ENCODE measurements around the gene STXBP6. TPM values are rescaled to one million over a fixed set of nuclear protein-coding genes. Genes with fewer than 3 reads are reported as not detected.

The STXBP6 gene
- total RNA-seq, 1 experiment from 2014 or later, result 6.4 TPM

DNA sequence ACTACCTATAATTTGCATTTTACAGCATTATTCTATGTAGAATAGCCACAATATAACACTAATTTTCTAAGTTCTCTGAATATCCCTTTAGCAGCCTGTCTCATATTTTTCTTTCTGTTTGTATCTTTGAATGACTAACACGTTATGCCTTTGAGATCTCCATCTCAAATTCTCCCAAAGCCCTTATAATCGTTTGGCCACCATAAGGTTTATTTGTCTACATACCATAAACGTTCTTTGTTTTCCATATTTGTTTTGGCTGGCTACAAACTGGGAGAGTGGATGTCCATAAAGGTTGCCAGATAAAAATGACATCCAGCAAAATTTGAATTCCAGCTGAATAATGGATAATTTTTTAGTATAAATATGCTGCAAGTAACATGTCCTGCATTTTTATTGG lies 203.7 kb downstream of the STXBP6 start:
- intact Hi-C loops (cut with micrococcal nuclease; ENCODE audit: unreplicated experiment), result loop anchor here (2.0 kb wide), 1 partner anchor 31 kb away; no protein-coding TSS in a partner anchor
- no peaks in the 10 kb centered on the region for H3K36me3 Mint-ChIP-seq (ENCODE audit: insufficient read depth, unreplicated experiment)
- H3K27ac Mint-ChIP-seq (ENCODE audit: unreplicated experiment), result no peak overlapping the region
- H3K4me1 Mint-ChIP-seq (ENCODE audit: low read depth, unreplicated experiment), result peaks cover 36% of the 10 kb centered on the region
- CTCF ChIA-PET, result no interaction called here
- H3K4me3 Mint-ChIP-seq (ENCODE audit: low read depth, unreplicated experiment), result no peak overlapping the region
- H3K9me3 Mint-ChIP-seq (ENCODE audit: low read depth, unreplicated experiment), result no peaks in the 10 kb centered on the region
- TF ChIP-seq, protein P1, sequence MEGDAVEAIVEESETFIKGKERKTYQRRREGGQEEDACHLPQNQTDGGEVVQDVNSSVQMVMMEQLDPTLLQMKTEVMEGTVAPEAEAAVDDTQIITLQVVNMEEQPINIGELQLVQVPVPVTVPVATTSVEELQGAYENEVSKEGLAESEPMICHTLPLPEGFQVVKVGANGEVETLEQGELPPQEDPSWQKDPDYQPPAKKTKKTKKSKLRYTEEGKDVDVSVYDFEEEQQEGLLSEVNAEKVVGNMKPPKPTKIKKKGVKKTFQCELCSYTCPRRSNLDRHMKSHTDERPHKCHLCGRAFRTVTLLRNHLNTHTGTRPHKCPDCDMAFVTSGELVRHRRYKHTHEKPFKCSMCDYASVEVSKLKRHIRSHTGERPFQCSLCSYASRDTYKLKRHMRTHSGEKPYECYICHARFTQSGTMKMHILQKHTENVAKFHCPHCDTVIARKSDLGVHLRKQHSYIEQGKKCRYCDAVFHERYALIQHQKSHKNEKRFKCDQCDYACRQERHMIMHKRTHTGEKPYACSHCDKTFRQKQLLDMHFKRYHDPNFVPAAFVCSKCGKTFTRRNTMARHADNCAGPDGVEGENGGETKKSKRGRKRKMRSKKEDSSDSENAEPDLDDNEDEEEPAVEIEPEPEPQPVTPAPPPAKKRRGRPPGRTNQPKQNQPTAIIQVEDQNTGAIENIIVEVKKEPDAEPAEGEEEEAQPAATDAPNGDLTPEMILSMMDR (IDR thresholded peaks at IDR 0.05; ENCODE audit: unreplicated experiment), result no peak
- DNase-seq, result no peak
- H3K27me3 Mint-ChIP-seq (ENCODE audit: unreplicated experiment), result no peaks in the 10 kb centered on the region
- no TSS peak for BruUV-seq (replicated peaks)

DNA sequence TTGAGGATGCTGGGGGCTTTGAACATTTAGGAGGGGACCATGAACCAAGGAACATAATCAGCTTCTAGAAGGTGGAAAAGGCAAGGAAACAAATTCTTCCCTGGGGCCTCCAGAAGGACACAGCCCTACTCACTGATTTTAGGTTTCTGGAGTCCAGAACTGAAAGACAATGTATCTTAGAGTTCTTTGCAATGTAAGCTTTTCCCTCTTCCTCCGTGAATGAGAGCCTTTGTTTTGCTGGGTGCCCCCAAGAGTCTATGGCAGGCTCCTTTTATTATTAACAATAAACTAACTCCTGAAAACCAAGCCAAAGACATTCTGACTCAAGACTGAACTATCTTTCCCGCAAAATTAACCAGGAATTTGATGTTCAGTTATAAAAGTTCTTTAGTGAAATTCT lies 204.1 kb downstream of the STXBP6 start:
- H3K9me3 Mint-ChIP-seq (ENCODE audit: low read depth, unreplicated experiment), result no peaks in the 10 kb centered on the region
- peaks cover 37% of the 10 kb centered on the region for H3K4me1 Mint-ChIP-seq (ENCODE audit: low read depth, unreplicated experiment)
- TF ChIP-seq, protein P1 (IDR thresholded peaks at IDR 0.05; ENCODE audit: unreplicated experiment), result no peak
- H3K27me3 Mint-ChIP-seq (ENCODE audit: unreplicated experiment), result no peaks in the 10 kb centered on the region
- no peak for DNase-seq
- intact Hi-C loops (cut with micrococcal nuclease; ENCODE audit: unreplicated experiment), result loop anchor here (2.0 kb wide), 1 partner anchor 31 kb away; no protein-coding TSS in a partner anchor
- CTCF ChIA-PET, result no interaction called here
- H3K27ac Mint-ChIP-seq (ENCODE audit: unreplicated experiment), result no peak overlapping the region
- H3K36me3 Mint-ChIP-seq (ENCODE audit: insufficient read depth, unreplicated experiment), result no peaks in the 10 kb centered on the region
- H3K4me3 Mint-ChIP-seq (ENCODE audit: low read depth, unreplicated experiment), result no peak overlapping the region
- no TSS peak for BruUV-seq (replicated peaks)

DNA sequence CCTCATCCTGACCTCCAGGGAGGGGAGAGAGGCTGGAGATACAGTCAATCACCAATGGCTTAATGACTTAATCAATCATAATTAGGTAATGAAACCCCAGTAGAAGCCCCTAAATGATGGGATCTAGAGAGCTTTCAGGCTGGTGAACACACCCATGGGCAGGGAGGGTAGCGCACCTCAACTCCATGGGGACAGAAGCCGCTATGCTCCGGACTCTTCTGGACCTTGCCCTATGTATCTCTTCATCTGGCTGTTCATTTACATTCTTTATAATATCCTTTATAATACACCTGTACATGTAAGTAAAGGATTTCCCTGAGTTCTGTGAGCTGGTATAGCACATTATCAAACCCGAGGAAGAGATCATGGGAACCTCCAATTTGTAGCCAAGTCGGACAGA lies 205.9 kb downstream of the STXBP6 start:
- TF ChIP-seq, protein P1 (IDR thresholded peaks at IDR 0.05; ENCODE audit: unreplicated experiment), result no peak
- no peak overlapping the region for H3K4me3 Mint-ChIP-seq (ENCODE audit: low read depth, unreplicated experiment)
- H3K27me3 Mint-ChIP-seq (ENCODE audit: unreplicated experiment), result no peaks in the 10 kb centered on the region
- H3K27ac Mint-ChIP-seq (ENCODE audit: unreplicated experiment), result no peak overlapping the region
- no TSS peak for BruUV-seq (replicated peaks)
- no peaks in the 10 kb centered on the region for H3K9me3 Mint-ChIP-seq (ENCODE audit: low read depth, unreplicated experiment)
- intact Hi-C loops (cut with micrococcal nuclease; ENCODE audit: unreplicated experiment), result no loop called here
- H3K4me1 Mint-ChIP-seq (ENCODE audit: low read depth, unreplicated experiment), result peaks cover 47% of the 10 kb centered on the region
- CTCF ChIA-PET, result no interaction called here
- no peak for DNase-seq
- no peaks in the 10 kb centered on the region for H3K36me3 Mint-ChIP-seq (ENCODE audit: insufficient read depth, unreplicated experiment)

DNA sequence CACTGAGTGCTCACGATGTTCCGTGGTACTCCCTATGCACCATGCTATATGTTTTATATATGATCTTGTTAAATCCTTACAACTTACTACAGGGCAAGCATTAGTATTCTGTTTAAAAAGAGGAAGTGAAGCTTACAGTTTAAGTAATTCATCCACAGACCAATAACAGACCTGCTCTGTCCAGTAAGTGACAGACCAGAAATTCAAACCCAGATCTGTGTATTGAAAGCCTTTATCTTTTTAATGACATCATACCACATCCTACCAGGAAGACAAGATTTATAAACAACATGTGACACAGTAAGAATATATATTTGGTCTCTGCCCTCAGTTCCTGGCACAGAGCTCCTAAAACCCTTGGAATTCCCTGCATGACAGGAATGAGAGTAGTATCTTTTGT lies 206.5 kb downstream of the STXBP6 start:
- Mint-ChIP-seq H3K4me1 (ENCODE audit: low read depth, unreplicated experiment) (peaks cover 42% of the 10 kb centered on the region), H3K36me3 (ENCODE audit: insufficient read depth, unreplicated experiment) (no peaks in the 10 kb centered on the region), H3K27me3 (ENCODE audit: unreplicated experiment) (no peaks in the 10 kb centered on the region), H3K9me3 (ENCODE audit: low read depth, unreplicated experiment) (no peaks in the 10 kb centered on the region), H3K4me3 (ENCODE audit: low read depth, unreplicated experiment) (no peak overlapping the region), H3K27ac (ENCODE audit: unreplicated experiment) (no peak overlapping the region)
- intact Hi-C loops (cut with micrococcal nuclease; ENCODE audit: unreplicated experiment), result no loop called here
- DNase-seq, result no peak
- CTCF ChIA-PET, result no interaction called here
- TF ChIP-seq, protein P1 (IDR thresholded peaks at IDR 0.05; ENCODE audit: unreplicated experiment), result no peak
- no TSS peak for BruUV-seq (replicated peaks)

Measured in Calu3 (cell line).